K562 (cell line): ENCODE measurements around the gene HAT1. TPM values are rescaled to one million over a fixed set of nuclear protein-coding genes. Genes with fewer than 3 reads are reported as not detected.

Experiments
- ATAC-seq: fragments of 200-7000 bp; cut with Tn5 transposase; 3 replicates; pipeline ENCODE4 v1.9.1; 2020; ENCODE audit warnings: moderate library complexity
- BruUV-seq: library from RNA; stranded (reverse); fragments of 400-500 nt; replicated peaks from 2 replicates; lab custom pipeline; 2021; lab: Mats Ljungman, UMichigan
- CTCF ChIA-PET: fragments of 300-600 bp; formaldehyde crosslinking; extraction: SDS; loops from one replicate; lab custom pipeline; 2021; ENCODE audit warnings: low intra/inter-chr PET ratio; lab: Yijun Ruan, JAX
- POLR2A ChIA-PET: fragments of 300-600, 350-650 bp; sonication (Branson Sonifier 250); formaldehyde crosslinking; extraction: SDS; loops from one replicate; lab custom pipeline; 2021; ENCODE audit warnings: antibody characterized with exemption, inconsistent platforms; lab: Yijun Ruan, JAX
- DNase-seq, 4 experiments: peaks; one replicate each; pipeline versions ENCODE4 v3.0.0 to v3.0.0-alpha.2; 2011 to 2018; ENCODE audit warnings: low spot score in 3 of 4, mixed read lengths in 3 of 4; ENCODE audit errors: extremely low read depth in 1 of 4
- FAIRE-seq: peaks from 2 replicates; lab custom pipeline; 2011; peaks lifted over from hg19 to GRCh38; lab: Jason Lieb, UNC
- H2AFZ ChIP-seq: 2 replicates; pipeline ENCODE4 v1.6.0; 2011; ENCODE audit warnings: low read depth, low read length, control low read depth, inconsistent platforms
- H3K27ac ChIP-seq: fragments of 200-600 bp; 3 replicates; pipeline ENCODE4 v1.8.0; 2011; ENCODE audit warnings: low read depth, mild to moderate bottlenecking, control low read depth, inconsistent platforms, low read length, moderate library complexity, mixed read lengths; ENCODE audit errors: extremely low read depth
- H3K27me3 ChIP-seq, 2 experiments: fragments of 300-600 bp in 1 of 2; 2 replicates in 1 of 2; 3 replicates in 1 of 2; pipeline versions ENCODE4 v1.6.0 to v1.8.0; 2011; ENCODE audit warnings: inconsistent platforms in 2 of 2, low read length in 2 of 2, mild to moderate bottlenecking in 1 of 2, mixed read lengths in 1 of 2, moderate library complexity in 1 of 2; ENCODE audit not compliant: control insufficient read depth in 2 of 2, insufficient read depth in 2 of 2
- H3K36me3 ChIP-seq: fragments of 300-600 bp; 3 replicates; pipeline ENCODE4 v1.8.0; 2011; ENCODE audit warnings: mild to moderate bottlenecking, low read length, inconsistent platforms; ENCODE audit not compliant: control insufficient read depth, insufficient read depth
- H3K4me1 ChIP-seq, 2 experiments: fragments of 200-600 bp in 1 of 2; replicated peaks in 1 of 2; 2 replicates in 1 of 2; 3 replicates in 1 of 2; pipeline versions ENCODE4 v1.5.1 to v1.8.0; 2011; ENCODE audit warnings: inconsistent platforms in 2 of 2, low read length in 2 of 2, mild to moderate bottlenecking in 1 of 2, mixed read lengths in 1 of 2, moderate library complexity in 1 of 2; ENCODE audit not compliant: control insufficient read depth in 2 of 2, insufficient read depth in 2 of 2
- H3K4me2 ChIP-seq: 2 replicates; pipeline ENCODE4 v1.6.1; 2011; ENCODE audit warnings: low read length, control low read depth, inconsistent platforms, mixed read lengths; ENCODE audit not compliant: insufficient read depth
- H3K4me3 ChIP-seq: fragments of 200-600 bp; sonication (generic), shearing (Covaris generic); 2 replicates; pipeline ENCODE4 v1.5.1; 2016; ENCODE audit warnings: control low read depth, inconsistent platforms
- H3K79me2 ChIP-seq: fragments of 200-600 bp; 3 replicates; pipeline ENCODE4 v1.8.0; 2011; ENCODE audit warnings: low read length, inconsistent platforms; ENCODE audit not compliant: control insufficient read depth, insufficient read depth
- H3K9ac ChIP-seq, 2 experiments: 2 replicates each; pipeline versions ENCODE4 v1.6.0 to v1.6.1; 2011; ENCODE audit warnings: low read depth in 2 of 2, low read length in 2 of 2, control low read depth in 1 of 2, inconsistent platforms in 1 of 2, mild to moderate bottlenecking in 1 of 2, mixed read lengths in 1 of 2; ENCODE audit not compliant: insufficient read depth in 1 of 2
- H3K9me1 ChIP-seq: one replicate; pipeline ENCODE4 v1.6.0; 2011; ENCODE audit warnings: inconsistent platforms, mild to moderate bottlenecking, low read length, moderate library complexity; ENCODE audit not compliant: control insufficient read depth, insufficient read depth
- H3K9me3 ChIP-seq: replicated peaks from 2 replicates; pipeline ENCODE4 v1.5.1; 2011; ENCODE audit warnings: low read depth, low read length, inconsistent platforms; ENCODE audit not compliant: control insufficient read depth, insufficient read depth
- H4K20me1 ChIP-seq: replicated peaks from 2 replicates; pipeline ENCODE4 v1.6.1; 2011; ENCODE audit warnings: low read length, inconsistent platforms, mixed read lengths; ENCODE audit not compliant: control insufficient read depth, insufficient read depth
- BRF2 ChIP-seq: IDR thresholded peaks from 3 replicates; pipeline ENCODE4 v1.6.1; 2011; ENCODE audit warnings: borderline replicate concordance, mild to moderate bottlenecking; ENCODE audit not compliant: insufficient read length, insufficient read depth
- HLTF ChIP-seq: fragments of 450-650 bp; IDR thresholded peaks from 2 replicates; pipeline ENCODE4 v1.6.1; 2016
- KAT2B ChIP-seq: IDR thresholded peaks from one replicate; pipeline ENCODE4 v1.6.1; 2012; ENCODE audit warnings: low read depth, mild to moderate bottlenecking, control low read depth, inconsistent platforms, low read length, moderate library complexity
- TGIF2 ChIP-seq: sonication (generic); formaldehyde crosslinking; IDR thresholded peaks from 2 replicates; pipeline ENCODE4 v1.8.1; 2022; ENCODE audit warnings: mild to moderate bottlenecking, missing genetic modification reagents, moderate library complexity
- ZNF76 ChIP-seq: fragments of 250-450 bp; sonication (Bioruptor Pico); IDR thresholded peaks from 2 replicates; pipeline ENCODE4 v1.4.0; 2020; ENCODE audit warnings: mild to moderate bottlenecking, moderate library complexity, borderline replicate concordance
- WGBS: fragments of 100-300 bp; shearing (Covaris generic); methylation state at CpG from one replicate; pipeline ENCODE4 v1.1.6; 2016; ENCODE audit warnings: low coverage, mixed read lengths; ENCODE audit not compliant: insufficient coverage; ENCODE audit errors: missing lambda C conversion rate; 5-methylcytosine and 5-hydroxymethylcytosine counted together
- in situ Hi-C: fragments of 300-500 bp; cut with MboI; formaldehyde crosslinking; loops from 4 replicates; pipeline ENCODE4 v1.15.0; 2018; ENCODE audit warnings: inconsistent platforms, mixed read lengths
- intact Hi-C: fragments of 100-400 bp; cut with micrococcal nuclease; formaldehyde crosslinking; loops from 2 replicates; pipeline ENCODE4 v1.14.2; 2022
- polyA plus RNA-seq, 8 experiments: library from polyadenylated mRNA; depleted of rRNA in 4 of 8; stranded (reverse) in 5 of 8; unstranded in 3 of 8; fragments of >200 nt; fragmentation: Nextera tagmentation in 2 of 8; fragmentation: Illumina TruSeq in 1 of 8; extraction: Ambion mirVana in 2 of 8; extraction: Trizol in 1 of 8; gene quantifications; 2 replicates each; pipeline versions ENCODE4 v1.2.1 to v1.2.3, GENCODE V29; 2011 to 2014; ENCODE audit warnings: inconsistent platforms in 1 of 8, missing spikeins in 1 of 8
- total RNA-seq, 7 experiments: library from RNA; depleted of rRNA in 6 of 7; stranded (reverse); fragments of >200 nt in 6 of 7; fragmentation: Illumina TruSeq in 2 of 7; extraction: Trizol in 2 of 7; gene quantifications; 2 replicates each; pipeline versions ENCODE4 v1.2.1 to v1.2.3, GENCODE V29; 2011 to 2021; ENCODE audit warnings: low replicate concordance in 1 of 7

HAT1 gene
- total and polyA plus RNA-seq, 9 of the 15 experiments (the other 6 are each of a cell fraction or from before 2014, with no cell fraction given) = 125 to 384 (median 244) TPM

- Histone ChIP-seq H3K79me2 (peaks cover 12% of the 10 kb centered on the region; the same call in 2 of the 3 replicates), H3K36me3 (peaks cover 24% of the 10 kb centered on the region), H4K20me1 (no peaks in the 10 kb centered on the region)
- TF ChIP-seq ZNF76 (CRISPR knock-in tag) (no peak), KAT2B (no peak), BRF2 (no peak), TGIF2 (no peak), HLTF (no peak)
- TF ChIP-seq, all 486 proteins: peak for 0
- Histone ChIP-seq H3K27ac (no peak overlapping the region), H2AFZ (no peak overlapping the region), H3K4me1 (peaks cover 5 to 10% of the 10 kb centered on the region in 2 experiments; a peak in 3 of 5 replicates), H3K27me3 (no peaks in the 10 kb centered on the region), H3K9me1 (no peaks in the 10 kb centered on the region), H3K4me3 (no peak overlapping the region), H3K4me2 (no peak overlapping the region), H3K9ac (no peak overlapping the region), H3K9me3 (no peaks in the 10 kb centered on the region)
- ChIA-PET CTCF (no interaction called here), POLR2A (interaction anchor here (0.6 to 10.9 kb wide), 2 partner anchors 9 to 24 kb away, joined by 3 to 78 read pairs; no protein-coding TSS in a partner anchor)
- ATAC-seq (no peak), DNase-seq (no peak), FAIRE-seq (no peak)
- intact Hi-C loops (loop anchor here (10.0 kb wide), 1 partner anchor 185 kb away; no protein-coding TSS in a partner anchor), in situ Hi-C loops (no loop called here)
- WGBS = 57% methylated on average over 1 of the region's 1 CpG
- BruUV-seq = no TSS peak
Observed at GRCh38 chr2:171889808-171890207, 32.5 kb upstream of the HAT1 start.
